ENCODE measurements around the gene WNT6.

The WNT6 gene

DNA sequence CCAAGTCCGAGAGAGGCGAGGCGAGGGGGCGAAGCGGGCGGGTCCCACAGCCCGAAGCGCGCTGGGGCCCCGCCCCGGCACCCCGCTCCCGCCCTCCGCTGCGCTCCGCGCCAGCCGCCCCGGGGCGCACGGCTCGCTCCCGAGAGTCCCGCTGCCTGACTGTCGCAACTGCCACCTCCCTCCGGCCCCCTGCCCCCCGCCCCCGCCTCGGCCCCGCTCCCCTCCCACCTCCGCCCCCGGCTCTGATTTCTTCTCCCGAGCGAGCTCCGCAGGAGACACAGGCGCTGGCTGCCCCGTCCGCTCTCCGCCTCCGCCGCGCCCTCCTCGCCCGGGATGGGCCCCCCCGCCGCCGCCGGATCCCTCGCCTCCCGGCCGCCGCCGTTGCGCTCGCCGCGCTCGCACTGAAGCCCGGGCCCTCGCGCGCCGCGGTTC is at the start of gene WNT6:
WNT6 (plus strand) TSS at position 250 of the 432 bp plus-strand sequence. CDS start 233 bp downstream, outside the sequence.
- no peak for DNase-seq (ENCODE audit: low read depth in 2 of 2, low spot score in 1 of 2)

DNA sequence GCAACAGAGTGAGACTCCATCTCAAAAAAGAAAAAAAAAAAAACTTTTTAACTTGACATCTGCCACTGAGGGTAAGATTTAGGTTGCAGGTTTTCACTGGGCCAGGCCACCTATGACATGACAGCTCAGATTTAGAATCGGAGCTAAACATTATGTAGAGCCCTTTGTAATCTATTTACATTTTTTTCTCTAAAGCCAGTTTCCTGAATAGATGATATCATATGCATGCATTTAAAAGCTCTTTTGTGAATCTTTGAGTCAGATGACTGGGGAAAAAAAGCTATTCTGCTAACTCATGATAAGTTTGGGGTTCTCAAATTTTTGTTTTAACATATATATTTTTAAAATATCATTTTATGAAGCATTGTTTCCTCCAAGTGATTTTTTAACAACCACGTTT is 49.3 kb upstream of the WNT6 start:
- no peak for DNase-seq (ENCODE audit: low read depth in 2 of 2, low spot score in 1 of 2)

DNA sequence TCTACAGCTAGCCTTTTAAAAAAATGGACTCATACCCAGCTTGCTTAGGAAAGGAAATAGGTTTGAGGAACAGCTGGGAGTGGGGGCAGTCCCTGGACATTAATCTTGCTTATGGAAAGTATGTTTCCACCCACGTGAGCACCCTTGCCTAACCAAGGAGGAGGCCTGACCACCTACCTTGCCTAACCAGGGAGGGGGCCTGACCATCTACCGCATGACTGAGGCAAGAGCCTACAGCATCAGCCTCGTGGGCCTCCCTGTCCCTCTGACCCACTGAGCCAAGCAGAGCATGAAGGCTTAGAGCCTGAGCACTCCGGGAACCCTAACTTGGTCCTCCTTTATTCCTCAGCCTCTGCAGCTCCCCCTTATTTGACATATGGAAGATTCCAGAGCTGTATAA is 48.2 kb upstream of the WNT6 start:
- no peak for DNase-seq (ENCODE audit: low read depth in 2 of 2, low spot score in 1 of 2)

DNA sequence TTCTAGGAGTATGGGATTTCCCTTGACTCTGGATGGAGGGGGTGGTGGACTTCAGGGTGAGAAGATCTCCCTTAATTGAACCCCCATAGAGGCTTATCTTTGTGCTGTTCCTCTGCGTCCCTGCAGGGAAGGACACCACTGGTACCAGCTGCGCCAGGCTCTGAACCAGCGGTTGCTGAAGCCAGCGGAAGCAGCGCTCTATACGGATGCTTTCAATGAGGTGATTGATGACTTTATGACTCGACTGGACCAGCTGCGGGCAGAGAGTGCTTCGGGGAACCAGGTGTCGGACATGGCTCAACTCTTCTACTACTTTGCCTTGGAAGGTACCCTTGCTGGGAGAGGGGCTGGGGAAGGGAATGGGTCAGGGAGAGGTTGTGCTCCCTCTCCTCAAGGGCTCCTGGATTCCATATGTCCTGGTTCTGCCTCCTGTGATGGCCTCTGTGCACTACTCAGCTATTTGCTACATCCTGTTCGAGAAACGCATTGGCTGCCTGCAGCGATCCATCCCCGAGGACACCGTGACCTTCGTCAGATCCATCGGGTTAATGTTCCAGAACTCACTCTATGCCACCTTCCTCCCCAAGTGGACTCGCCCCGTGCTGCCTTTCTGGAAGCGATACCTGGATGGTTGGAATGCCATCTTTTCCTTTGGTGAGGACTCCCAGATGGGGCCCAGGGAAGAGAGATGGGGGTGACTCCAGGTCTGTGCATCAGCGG is 47.3 kb upstream of the WNT6 start:
- no peak for DNase-seq (ENCODE audit: low read depth in 2 of 2, low spot score in 1 of 2)

DNA sequence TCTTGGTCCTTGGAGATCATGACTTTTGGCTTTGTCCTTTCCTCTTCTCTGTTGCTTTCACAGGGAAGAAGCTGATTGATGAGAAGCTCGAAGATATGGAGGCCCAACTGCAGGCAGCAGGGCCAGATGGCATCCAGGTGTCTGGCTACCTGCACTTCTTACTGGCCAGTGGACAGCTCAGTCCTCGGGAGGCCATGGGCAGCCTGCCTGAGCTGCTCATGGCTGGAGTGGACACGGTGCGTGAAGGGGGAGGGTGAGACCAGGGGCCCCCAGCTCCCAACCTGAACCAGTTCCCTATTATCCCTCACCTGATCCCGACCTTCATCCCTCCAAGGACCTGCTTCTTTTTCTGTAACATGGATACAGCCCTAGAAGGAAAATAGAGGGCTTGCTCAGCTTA is 46.7 kb upstream of the WNT6 start:
- DNase-seq (ENCODE audit: low read depth in 2 of 2, low spot score in 1 of 2): no peak

DNA sequence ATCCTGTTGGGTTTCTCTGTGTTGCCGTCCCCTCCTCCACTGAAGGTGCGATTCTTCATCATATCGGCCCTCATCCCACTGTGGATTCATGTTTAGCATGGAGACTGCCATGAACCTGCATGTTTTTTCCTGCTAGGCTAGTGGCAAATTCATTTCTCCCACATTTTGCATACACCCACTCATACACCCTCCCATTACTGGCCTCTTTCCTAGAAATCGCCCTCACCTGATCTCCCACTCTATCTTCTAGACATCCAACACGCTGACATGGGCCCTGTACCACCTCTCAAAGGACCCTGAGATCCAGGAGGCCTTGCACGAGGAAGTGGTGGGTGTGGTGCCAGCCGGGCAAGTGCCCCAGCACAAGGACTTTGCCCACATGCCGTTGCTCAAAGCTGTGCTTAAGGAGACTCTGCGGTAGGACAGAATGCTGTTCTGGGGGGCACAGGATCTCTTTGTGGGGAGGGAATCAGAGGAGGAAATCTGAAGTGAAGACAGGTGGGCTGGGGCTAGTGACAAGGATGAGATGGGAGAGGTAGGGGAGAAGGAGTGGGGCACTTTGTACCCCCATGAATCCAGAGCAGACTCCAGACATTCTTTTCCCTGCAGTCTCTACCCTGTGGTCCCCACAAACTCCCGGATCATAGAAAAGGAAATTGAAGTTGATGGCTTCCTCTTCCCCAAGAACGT is 45.7 kb upstream of the WNT6 start:
- no peak for DNase-seq (ENCODE audit: low read depth in 2 of 2, low spot score in 1 of 2)

DNA sequence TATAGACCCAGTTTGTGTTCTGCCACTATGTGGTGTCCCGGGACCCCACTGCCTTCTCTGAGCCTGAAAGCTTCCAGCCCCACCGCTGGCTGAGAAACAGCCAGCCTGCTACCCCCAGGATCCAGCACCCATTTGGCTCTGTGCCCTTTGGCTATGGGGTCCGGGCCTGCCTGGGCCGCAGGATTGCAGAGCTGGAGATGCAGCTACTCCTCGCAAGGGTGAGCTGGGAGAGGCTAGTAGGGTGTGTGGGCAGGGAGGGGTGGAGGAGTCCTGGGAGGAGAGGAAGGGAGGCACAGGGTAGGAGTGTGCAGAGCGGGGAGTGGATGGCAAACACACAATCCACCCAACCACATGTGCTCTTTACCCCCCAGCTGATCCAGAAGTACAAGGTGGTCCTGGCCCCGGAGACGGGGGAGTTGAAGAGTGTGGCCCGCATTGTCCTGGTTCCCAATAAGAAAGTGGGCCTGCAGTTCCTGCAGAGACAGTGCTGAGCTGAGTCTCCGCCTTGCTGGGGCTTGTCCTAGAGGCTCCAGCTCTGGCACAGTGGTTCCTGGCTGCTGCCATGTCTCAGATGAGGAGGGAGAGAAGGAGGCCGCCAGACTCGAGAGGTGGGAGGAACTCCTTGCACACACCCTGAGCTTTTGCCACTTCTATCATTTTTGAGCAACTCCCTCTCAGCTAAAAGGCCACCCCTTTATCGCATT is 44.9 kb upstream of the WNT6 start:
- no peak for DNase-seq (ENCODE audit: low read depth in 2 of 2, low spot score in 1 of 2)

DNA sequence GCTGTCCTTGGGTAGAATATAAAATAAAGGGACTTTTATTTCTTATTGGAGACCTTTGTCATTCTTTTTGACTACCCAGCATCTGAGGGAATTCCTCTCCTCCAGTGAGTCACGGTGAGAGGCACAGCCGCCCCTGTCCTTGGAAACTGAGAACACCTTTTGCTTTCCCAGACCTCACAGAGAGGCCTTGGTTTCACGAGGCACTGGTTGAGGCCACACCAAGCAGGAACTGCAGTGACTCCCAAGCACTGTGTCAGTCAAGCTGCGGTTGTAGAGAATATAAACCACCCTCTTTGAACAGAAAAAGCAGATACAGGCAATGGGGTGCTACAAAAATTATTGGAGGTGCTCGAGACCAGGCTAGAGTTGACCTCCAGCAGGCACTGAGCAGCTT is 44.4 kb upstream of the WNT6 start:
- no peak for DNase-seq (ENCODE audit: low read depth in 2 of 2, low spot score in 1 of 2)

DNA sequence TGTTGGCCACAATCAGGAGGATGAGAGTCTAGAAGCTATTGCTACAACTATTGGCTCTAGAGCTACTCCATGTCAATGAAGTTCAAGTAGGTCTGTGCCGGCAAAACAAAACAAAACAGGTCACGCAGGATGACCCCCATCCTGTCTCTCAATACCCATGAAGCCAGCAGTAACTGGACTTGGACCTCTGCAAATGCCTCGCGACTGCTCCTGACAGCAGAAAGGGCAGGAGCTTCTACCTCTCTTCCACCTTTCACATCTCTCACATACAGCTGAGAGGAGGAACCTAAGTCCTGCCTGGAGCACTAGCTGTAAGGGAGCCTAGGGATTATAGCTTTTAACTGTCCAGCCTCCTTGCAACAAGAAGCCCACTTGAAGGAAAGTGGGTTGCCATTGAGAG is 44.0 kb upstream of the WNT6 start:
- DNase-seq (ENCODE audit: low read depth in 2 of 2, low spot score in 1 of 2): no peak

DNA sequence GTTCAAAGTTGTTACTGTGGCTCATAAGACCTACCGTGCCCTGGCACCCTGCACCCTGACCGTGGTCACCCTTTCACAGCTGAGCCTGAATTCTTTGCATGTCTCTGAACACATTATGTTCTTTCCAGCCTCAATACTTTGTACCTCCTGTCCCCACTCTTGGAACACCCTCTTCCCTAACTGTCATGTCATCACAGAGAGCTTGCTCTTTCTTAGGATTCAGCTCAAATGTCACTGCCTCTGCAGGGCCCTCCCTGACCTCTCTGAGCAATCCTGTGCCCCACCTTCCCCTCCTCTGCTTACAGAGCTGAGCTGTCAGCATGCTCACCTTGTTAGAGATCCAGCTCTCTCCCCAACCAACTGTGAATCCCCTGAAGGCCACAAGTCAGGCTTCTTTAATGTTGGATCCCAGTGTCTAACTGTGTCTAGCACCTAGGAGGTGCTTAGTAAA is 43.0 kb upstream of the WNT6 start:
- no peak for DNase-seq (ENCODE audit: low read depth in 2 of 2, low spot score in 1 of 2)

DNA sequence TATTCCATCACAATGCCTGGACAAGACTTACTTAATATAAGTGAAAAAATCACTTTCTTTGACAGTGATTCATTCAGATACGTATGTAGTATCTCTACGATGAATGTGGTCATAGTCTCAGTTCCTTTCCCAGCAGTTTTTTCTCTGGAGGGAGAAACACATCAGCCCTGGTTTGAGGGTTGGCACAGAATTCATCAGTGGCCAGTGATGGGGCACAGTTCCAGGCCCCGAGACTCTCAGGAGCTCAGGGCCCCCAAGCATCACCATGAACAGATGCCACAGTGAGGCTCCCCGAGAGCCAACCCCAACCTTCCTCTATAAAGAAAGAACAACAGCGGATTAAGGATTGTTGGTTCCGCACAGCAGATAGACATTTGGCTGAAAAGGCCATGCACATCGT is 40.5 kb upstream of the WNT6 start:
- DNase-seq (ENCODE audit: low read depth in 2 of 2, low spot score in 1 of 2): no peak

DNA sequence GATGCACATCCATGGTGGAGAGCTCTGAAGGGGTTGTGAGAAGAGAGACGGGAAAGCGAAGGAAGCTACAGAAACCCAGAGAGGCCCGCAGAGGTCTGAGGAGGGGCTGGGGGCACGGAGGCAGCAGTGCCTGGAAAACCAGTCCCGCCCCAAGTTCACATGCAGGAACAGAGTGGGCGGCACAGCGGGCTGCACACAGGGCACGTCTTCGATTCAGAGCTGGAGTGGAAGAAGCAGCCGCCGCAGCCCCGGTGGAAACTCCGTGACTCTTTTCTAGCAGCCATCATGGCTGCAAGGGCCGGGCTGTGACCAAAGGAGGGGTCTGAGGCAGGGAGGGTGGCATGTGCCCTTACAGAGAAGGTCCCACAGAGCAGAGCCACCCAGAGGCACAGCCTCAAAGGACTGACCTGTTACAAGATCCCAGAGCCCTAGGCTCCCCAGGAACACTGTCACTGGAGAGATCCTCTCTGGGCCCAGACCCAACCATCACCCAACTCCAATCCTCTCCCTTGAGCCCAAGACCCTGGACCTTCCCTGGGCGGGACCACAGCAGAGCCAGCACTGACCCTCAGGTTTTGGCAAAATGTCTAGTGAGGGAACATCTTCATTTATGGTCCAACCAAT is 38.7 kb upstream of the WNT6 start:
- DNase-seq (ENCODE audit: low read depth in 2 of 2, low spot score in 1 of 2): no peak

DNA sequence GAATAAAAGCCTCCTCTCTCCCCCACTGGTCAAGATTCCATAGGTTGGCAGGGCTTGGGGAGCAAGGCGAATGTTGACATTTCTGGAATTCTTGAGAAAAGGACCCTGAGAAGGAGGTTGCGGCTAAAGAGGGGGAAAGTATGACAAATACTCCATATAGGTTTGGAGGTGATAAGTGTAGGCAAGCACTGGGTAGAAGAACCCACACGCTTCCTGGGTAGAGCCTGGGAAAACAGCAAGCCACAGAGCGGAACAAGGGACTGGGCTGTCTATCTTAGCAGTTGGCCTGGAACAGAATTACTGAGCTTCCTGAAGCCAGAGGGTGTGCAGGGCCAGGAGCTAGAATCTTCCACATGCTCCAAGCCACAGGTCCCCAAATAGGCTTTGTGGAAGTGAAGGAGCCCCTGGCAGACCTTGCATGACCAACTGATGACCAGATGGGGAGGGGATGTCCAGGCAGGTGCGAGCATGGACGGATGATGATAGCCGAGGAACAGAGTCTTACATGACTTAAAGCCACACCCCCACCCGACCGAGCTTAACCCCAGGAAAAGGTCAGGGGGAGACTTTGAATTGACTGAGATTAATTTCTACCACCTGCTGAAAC is 37.9 kb upstream of the WNT6 start:
- no peak for DNase-seq (ENCODE audit: low read depth in 2 of 2, low spot score in 1 of 2)

DNA sequence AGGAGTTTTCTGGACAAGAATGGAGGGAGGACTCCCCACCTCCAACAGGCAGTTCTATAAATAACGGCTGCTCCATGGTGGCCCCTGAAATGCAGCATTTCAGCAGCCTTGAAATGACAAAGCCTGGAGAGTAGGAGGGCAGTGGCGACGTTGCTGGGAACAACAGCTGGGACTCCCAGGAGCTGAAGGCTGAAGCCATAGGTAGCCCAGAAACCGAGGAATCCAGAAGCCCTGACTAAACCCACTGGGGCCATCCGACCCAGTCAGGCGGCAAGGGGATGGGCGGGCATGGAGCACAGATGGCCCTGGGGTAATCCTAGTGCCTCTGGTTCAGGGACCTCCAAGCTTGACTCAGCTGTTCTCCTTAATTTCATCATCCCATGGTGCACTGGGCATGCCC is 37.0 kb upstream of the WNT6 start:
- no peak for DNase-seq (ENCODE audit: low read depth in 2 of 2, low spot score in 1 of 2)

DNA sequence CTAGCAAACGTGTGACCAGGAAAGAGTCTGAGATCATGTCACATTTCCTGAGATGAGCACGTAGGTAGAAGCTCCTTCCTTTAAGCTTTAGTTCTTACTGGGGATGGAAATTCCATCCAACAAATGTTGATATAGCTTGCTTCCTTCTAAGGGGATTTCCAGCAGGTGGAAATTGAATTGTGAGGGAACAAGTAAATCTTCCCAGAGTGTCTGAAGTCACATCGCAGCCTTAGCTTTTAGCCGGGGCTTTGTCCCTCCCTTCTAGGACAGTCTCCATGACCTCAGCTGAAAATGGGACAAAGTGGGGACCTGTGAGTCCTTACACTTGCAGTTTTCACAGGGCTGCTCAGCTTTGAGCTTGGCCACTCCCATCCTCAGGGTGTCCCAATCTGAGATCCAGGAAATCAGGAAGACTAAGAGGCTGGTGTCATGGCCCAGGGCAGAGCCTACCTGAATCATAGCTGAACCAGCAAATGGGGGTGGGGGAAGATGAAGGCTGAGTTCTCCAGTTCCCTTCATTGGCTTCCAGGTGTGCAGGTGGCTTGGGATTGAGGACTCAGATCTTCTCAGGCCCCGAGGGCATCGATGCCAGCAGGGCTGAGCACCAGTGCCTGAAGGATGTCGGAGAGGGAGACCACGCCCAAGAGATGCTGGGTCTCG is 36.3 kb upstream of the WNT6 start:
- DNase-seq (ENCODE audit: low read depth in 2 of 2, low spot score in 1 of 2): no peak

DNA sequence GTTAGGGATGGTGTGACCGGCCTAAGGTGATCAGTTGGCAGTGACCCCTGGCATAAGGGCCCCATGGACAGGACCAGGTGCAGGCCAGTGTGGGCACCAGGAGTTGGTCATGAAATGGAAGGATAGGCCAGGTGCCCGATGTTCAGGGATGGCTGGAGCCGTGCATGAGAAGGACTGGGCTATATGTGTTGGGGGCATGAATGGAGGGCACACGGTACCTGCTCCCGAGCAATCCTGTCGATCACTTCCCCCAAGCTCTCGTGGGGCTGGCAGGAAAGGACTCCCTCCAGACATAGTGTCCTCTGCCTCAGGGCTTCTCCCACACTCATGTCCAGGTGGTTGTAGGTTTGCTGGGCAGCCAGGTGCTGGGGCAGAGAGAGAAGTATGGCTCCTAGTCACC is 35.6 kb upstream of the WNT6 start:
- DNase-seq (ENCODE audit: low read depth in 2 of 2, low spot score in 1 of 2): no peak

DNA sequence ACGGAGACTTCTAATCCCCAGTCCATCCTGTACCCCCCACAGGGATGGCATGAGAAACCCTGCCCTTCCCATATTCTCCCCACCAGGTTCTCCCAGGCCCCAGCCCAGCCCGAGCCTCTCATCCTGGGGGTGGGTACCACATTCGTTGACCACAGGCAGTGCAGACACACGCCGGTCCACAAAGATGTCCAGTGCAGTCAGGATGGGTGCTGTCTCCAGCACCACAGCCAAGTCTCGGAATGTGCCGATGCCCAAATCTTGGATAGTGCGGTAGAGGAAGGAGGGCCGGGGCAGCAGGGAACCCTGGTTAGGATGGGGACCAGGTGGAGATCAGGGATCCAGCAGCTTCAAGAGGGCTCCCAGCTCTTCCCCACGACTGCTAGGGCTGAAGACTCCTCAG is 32.8 kb upstream of the WNT6 start:
- DNase-seq (ENCODE audit: low read depth in 2 of 2, low spot score in 1 of 2): no peak

DNA sequence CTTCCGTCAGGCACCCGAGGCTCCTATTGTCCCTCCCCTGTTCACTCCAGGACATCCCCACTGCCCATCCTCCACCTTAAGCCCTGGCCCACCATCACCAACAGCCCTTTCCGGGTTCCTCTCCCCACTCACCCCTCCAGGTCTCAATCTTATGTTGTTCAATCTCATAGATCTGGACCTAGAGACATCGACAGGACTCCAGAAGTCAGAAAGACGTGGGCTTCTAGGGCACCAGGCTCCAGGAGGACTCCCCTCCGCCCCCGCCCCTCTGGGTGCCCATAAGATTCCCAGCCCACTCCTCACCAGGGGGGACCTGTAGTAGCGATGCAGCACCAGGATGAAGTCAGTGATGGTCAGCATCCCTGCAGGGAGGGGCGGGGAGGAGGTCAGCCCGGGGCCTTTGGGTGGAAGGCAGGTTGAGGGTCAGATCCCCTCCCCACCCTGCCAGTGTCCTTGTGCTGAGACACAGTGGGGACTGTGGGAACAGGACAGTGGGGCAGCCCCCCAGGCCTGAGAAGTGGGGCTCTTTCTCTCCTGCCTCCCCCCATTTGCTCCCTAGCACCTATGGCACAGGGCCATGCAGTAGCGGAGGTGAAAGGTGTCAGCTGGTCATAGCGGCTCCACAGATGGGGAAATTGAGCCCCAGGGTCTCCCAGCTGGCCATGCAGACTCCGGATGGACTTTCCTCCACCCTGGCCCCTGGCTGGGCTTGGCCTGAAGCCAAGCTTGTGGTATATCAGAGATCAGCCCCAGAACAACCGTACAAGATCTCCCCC is 31.7 kb upstream of the WNT6 start:
- no peak for DNase-seq (ENCODE audit: low read depth in 2 of 2, low spot score in 1 of 2)

DNA sequence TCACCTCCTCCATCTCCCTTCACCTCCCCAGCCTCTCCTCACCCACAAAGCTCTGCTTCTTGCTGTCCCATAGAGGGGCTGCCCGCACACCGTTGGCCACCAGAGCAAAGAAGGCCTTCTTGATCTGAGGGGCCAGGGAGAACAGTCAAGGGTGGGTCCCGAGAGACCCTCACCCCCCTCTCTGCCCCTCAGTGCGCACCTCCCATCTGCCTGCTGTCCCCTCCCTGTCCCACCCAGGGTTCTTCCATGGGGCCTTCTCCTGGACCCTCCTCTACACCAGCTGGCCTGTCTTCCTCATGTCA is 31.2 kb upstream of the WNT6 start:
- no peak for DNase-seq (ENCODE audit: low read depth in 2 of 2, low spot score in 1 of 2)

DNA sequence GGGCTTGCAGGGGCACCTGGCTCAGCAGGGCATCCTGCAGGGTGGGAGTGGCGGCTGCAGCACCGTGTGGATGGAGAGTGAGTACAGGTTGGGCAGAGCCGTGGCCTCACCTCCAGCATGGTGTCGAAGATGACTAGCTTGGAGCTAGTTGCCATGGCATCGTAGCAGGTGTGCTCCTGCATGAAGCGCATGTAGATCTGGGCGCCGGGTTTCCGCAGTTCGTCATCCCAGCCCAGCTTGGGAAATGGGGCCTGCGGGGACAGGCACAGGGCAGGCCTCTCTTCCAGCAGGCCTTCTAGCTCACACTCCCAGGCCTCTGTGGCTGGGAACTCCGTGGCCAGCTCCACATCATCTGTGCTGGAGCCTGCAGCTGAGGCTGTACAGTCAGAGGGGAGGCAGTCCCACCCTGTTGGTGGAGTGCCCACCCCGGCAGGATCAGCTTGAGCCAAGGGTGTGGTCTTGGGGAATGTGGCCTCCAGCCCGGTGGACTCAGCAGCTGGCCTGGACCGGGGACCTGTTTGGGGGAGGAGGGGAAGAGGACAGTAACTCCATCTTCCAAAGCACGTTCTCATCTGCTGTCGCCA is 29.6 kb upstream of the WNT6 start:
- no peak for DNase-seq (ENCODE audit: low read depth in 2 of 2, low spot score in 1 of 2)

Data from stimulated activated CD8-positive, alpha-beta memory T cell treated with anti-CD3 and anti-CD28 coated beads, Interleukin-4, amount 100 ng/mL, for 1 hour (primary cell).